ENCODE measurements around the gene UTP14C.
"Not testable (repeated sequence)": the region's sequence is repeated elsewhere in the genome, so short reads cannot be mapped to it uniquely, and the experiment has no call there.

The UTP14C gene

DNA sequence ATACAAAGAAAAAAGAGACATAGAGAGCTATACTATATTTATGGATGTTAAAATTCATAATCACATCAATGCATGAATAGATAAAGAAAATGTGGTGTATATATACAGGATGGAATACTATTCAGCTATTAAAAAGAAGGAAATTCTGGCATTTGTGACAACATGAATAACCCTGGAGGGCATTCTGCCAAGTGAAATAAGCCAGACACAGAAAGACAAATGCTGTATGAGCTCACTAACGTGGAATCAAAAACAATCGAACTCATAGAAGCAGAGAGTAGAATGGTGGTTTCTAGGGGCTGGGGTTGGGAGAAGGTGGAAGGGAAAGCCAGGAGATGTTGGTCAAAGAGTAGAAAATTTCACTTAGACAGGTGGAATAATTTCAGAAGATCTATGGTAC, 24.0 kb downstream of the UTP14C start:
- DNase-seq = no peak

DNA sequence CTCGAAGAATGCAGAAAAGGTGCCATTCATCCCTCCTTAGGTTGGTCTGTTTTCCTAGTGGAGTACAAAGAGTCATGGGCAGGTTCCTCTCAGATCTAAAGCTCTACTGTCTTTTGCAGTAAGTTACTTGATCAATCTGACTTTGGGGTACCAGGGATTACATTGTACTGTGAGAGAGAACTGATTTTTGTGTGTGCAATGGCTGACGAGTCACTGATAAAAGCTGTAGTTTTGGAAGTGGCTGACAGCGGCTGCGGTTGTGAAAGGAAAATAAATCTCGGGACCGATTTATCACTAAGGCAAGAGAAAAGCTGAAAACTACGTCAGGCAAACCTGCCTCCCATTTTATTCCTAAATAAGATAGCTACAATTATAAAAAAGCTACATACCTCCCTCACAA, 26.9 kb downstream of the UTP14C start:
- DNase-seq = no peak

DNA sequence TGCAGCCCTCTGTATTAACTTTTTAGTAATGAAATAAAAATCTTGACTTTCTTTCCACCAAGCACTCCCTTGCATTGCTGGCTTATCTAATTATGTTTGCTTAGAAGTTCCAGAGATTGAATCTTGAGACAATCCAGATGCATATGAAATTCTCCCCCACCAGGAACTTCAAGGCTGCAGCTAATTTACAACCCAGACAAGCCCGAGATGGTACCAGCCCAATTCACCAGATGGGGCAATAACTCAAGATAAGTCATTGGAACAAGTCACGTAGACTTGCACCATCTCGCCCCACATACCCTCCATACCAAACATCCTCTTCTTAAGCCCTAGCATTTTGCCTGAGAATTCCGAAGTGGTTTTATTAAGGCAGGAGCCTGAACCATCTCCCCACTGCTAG, 29.0 kb downstream of the UTP14C start:
- no peak for DNase-seq

DNA sequence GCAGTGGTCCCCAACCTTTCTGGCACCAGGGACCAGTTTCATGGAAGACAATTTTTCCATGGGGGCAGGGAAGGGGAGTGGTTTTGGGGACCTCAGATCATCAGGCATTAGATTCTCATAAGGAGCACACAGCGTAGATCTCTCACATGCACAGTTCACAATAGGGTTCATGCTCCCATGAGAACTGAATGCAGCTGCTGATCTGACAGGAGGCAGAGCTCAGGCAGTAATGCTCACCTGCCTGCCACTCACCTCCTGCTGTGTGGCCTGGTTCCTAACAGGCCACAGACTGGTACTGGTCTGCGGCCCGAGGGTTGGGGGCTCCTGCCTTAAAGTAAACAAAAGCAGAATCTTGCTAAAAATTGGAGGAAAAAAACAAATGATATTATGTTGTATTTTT, 36.6 kb downstream of the UTP14C start:
- DNase-seq = not testable (repeated sequence)

DNA sequence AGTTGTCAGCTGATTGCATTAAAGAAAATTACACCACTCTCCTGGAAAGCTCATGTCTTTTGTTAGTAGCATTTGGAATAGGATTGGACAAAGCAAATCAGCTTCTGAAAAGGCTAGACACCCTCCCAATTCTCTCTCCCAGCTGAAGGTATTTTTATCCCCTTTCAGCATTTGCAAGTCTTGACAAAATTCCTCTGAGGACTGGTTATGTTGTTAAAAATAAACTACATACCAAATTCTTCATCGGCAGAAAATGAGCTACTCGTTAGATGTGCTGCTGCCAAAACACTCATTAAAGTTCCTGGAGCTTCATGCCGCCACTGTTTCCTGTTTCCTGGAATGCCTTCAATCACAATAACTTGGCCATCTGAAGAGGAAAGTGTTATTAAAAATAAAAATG, 37.1 kb downstream of the UTP14C start:
- DNase-seq = no peak

DNA sequence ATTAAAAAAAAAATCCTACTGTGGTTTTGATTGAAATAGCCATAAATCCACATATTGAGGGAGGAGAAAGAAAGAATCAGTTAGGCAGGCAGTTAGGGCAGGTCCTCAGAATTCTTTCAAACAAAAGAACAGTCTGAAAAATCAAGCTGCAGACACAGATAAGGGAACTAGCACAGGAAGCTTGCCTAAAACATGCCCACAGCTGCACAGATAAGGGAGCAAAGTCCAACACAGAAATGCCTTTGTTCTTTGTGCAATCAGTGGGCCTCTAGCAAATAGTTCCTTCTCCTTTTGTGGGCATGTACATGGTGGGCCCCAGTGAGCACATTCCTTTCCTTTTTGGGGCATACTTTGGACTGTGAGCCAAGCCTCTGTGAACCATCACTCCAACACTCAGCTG, 42.7 kb downstream of the UTP14C start:
- no peak for DNase-seq

DNA sequence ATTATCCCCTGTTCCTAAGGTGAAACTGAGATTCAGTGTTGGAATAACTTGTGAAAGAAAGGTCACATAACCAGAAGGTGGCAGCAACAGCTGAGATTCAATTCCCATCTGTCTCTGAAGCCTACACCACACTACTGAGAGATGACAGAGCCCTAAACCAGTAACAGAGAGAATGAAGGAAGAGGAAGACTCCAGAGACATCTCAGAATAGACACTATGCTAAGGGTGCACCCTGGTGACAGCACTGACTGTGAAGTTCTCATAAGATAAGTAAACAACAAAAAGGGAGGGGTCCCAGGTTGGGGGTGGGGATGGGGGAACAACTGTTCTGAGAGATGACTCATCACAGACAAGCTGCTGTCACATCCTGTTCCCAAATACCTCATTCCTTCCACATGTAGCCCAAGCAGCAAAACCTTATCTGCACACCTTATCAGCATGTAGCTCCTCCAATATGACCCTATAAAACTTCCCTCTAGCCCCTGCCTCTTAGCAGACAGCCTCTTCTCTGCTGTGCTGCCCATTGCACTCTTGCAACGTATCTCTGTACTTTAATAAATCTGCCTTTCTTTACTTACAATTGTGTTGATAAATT, 46.5 kb downstream of the UTP14C start:
- DNase-seq = peak; percentile 22

All from DMS 273 treated with DMSO at 0.1 percent for 48 hours (cell line).